ENCODE measurements around the gene CCDC183. TPM values are rescaled to one million over a fixed set of nuclear protein-coding genes. Genes with fewer than 3 reads are reported as not detected.

CCDC183 gene
- total and polyA plus RNA-seq, 10 of the 15 experiments (the other 5 are each of a cell fraction or from before 2014, with no cell fraction given), result 0.04 to 1.2 (median 0.55) TPM; not detected in 5

- H3K9me3 ChIP-seq (replicated peaks; ENCODE audit: control insufficient read depth, insufficient read depth, low read length), result no peaks in the 10 kb centered on the region
- peaks cover 2% of the 10 kb centered on the region; the same call in 1 of the 2 replicates for H4K20me1 ChIP-seq (ENCODE audit: control insufficient read depth, insufficient read depth)
- ChIA-PET SMC1A (ENCODE audit: uncharacterized antibody, unreplicated experiment) (interaction anchor here (0.5 to 1.2 kb wide), 5 partner anchors 13 to 340 kb away, joined by 3 to 5 read pairs (median 3); partner anchors contain the start of gene FBXW5), POLR2A (interaction anchor here (1.0 to 1.6 kb wide), 2 partner anchors 8 to 244 kb away, joined by 4 read pairs; no protein-coding TSS in a partner anchor), CTCF (interaction anchor here (0.9 to 2.0 kb wide), 8 partner anchors 16 to 277 kb away, joined by 3 to 22 read pairs (median 4); partner anchors contain the start of gene FUT7), RAD21 (ENCODE audit: unreplicated experiment) (interaction anchor here (1.0 to 1.2 kb wide), 4 partner anchors 25 to 256 kb away, joined by 3 to 7 read pairs (median 4); no protein-coding TSS in a partner anchor)
- peaks cover 2% of the 10 kb centered on the region; the same call in 1 of the 2 replicates for H3K79me2 ChIP-seq (ENCODE audit: control insufficient read depth, insufficient read depth, low read length)
- 3% methylated on average over 53 of the region's 70 CpGs for WGBS (ENCODE audit: insufficient coverage, insufficient replicate concordance, low lambda C conversion rate, missing lambda C conversion rate)
- peaks cover 10% of the 10 kb centered on the region for H3K4me1 ChIP-seq (ENCODE audit: control insufficient read depth, insufficient read depth, low read length)
- intact Hi-C loops (cut with micrococcal nuclease; ENCODE audit: unreplicated experiment) (loop anchor here (2.0 to 10.0 kb wide), 2 partner anchors 58 to 154 kb away; partner anchors contain the start of genes C8G, FBXW5 and PHPT1), in situ Hi-C loops (cut with MboI) (no loop called here)
- peak; percentile 93 for FAIRE-seq
- no TSS peak for BruUV-seq (replicated peaks)
- DNase-seq (ENCODE audit: low read depth, low spot score), result peak; percentile 92
- H2AFZ ChIP-seq (ENCODE audit: control insufficient read depth, low read depth, low read length), result peak within 1 kb of the TSS; percentile 91
- peak within 1 kb of the TSS; percentile 82 for H3K27ac ChIP-seq (ENCODE audit: control insufficient read depth, insufficient read depth)
- no peaks in the 10 kb centered on the region for H3K27me3 ChIP-seq (replicated peaks in 1 of 2; ENCODE audit: control insufficient read depth in 2 of 2, insufficient read depth in 2 of 2, low read length in 1 of 2)
- H3K4me3 ChIP-seq, result peak within 1 kb of the TSS; percentile 77
- peak within 1 kb of the TSS; percentile 55 for H3K9ac ChIP-seq (ENCODE audit: control insufficient read depth, insufficient read depth, low read length)
- ATAC-seq, result peak; percentile 94
- H3K4me2 ChIP-seq (ENCODE audit: control insufficient read depth, insufficient read depth), result peak within 1 kb of the TSS; percentile 65
- H3K36me3 ChIP-seq (ENCODE audit: control insufficient read depth in 2 of 2, insufficient read depth in 2 of 2, low read length in 1 of 2), result no peaks in the 10 kb centered on the region
- TF ChIP-seq HCFC1 (IDR thresholded peaks at IDR 0.05; ENCODE audit: low read length) (no peak), TCF3 (IDR thresholded peaks at IDR 0.05; ENCODE audit: borderline replicate concordance, insufficient read depth, low read depth, low read length) (no peak), NRF1 (conservative IDR thresholded peaks at IDR 0.05; ENCODE audit: low read depth, low read length) (peak; percentile 94), RAD51 (IDR thresholded peaks at IDR 0.05) (no peak), ZNF207 (IDR thresholded peaks at IDR 0.05; ENCODE audit: borderline replicate concordance) (no peak), RCOR1 (conservative IDR thresholded peaks at IDR 0.05; ENCODE audit: low read depth, low read length) (no peak), REST (IDR thresholded peaks at IDR 0.05; ENCODE audit: low read depth, low read length) (no peak), NFYA (IDR thresholded peaks at IDR 0.05; ENCODE audit: borderline replicate concordance, low read depth, low read length) (no peak), NR2C2 (IDR thresholded peaks at IDR 0.05; ENCODE audit: borderline replicate concordance, control insufficient read depth, insufficient read length, low read depth) (no peak), NR2F1 (conservative IDR thresholded peaks at IDR 0.05) (no peak), PBX3 (IDR thresholded peaks at IDR 0.05; ENCODE audit: insufficient replicate concordance, low read depth, low read length) (peak; percentile 20), IKZF1 (conservative IDR thresholded peaks at IDR 0.05) (peak; percentile 94), MYB (IDR thresholded peaks at IDR 0.05; ENCODE audit: borderline replicate concordance, low read depth, low read length) (no peak), BCL11A (IDR thresholded peaks at IDR 0.05; ENCODE audit: low read depth, low read length) (no peak), LARP7 (IDR thresholded peaks at IDR 0.05) (no peak)
Observed at GRCh38 chr9:136790640-136791515, 5.3 kb upstream of the CCDC183 start, which contains the start of gene TMEM141. TMEM141 (plus strand) TSS chr9:136791344; CDS start chr9:136791371, 27 bp downstream.
